Endothelial cell of umbilical vein (primary cell): Measurements from ENCODE around the gene XRCC1.

ENCODE experiments used
- CTCF ChIP-seq, 2 donors: IDR thresholded peaks; 1 replicate in 1 of 2; 2 replicates in 1 of 2; pipeline ENCODE4 v1.5.1; 2011; ENCODE audit warnings: low read length in 2 of 2, mild to moderate bottlenecking in 2 of 2, moderate library complexity in 2 of 2, control low read depth in 1 of 2, inconsistent platforms in 1 of 2, low read depth in 1 of 2; ENCODE audit not compliant: insufficient read depth in 1 of 2; ENCODE audit errors: extremely low read depth in 1 of 2
- EZH2 ChIP-seq: IDR thresholded peaks from 2 replicates; pipeline ENCODE4 v1.6.1; 2012; ENCODE audit warnings: borderline replicate concordance, low read depth, mild to moderate bottlenecking, moderate library complexity, low read length, inconsistent platforms; ENCODE audit not compliant: severe bottlenecking
- FOS ChIP-seq: IDR thresholded peaks from 2 replicates; pipeline ENCODE4 v1.6.1; 2011; ENCODE audit warnings: mild to moderate bottlenecking, low read length, moderate library complexity, borderline replicate concordance; ENCODE audit not compliant: insufficient read depth
- MAX ChIP-seq: IDR thresholded peaks from 2 replicates; pipeline ENCODE4 v1.6.1; 2011; ENCODE audit not compliant: insufficient read depth, insufficient read length
- MYC ChIP-seq: IDR thresholded peaks from one replicate; pipeline ENCODE4 v1.6.1; 2011; ENCODE audit warnings: mild to moderate bottlenecking, low read depth, low read length
- POLR2A ChIP-seq: IDR thresholded peaks from 2 replicates; pipeline ENCODE4 v1.6.1; 2012; ENCODE audit warnings: low read depth, mild to moderate bottlenecking, control low read depth, low read length
- POLR2AphosphoS5 ChIP-seq: IDR thresholded peaks from 2 replicates; pipeline ENCODE4 v1.6.1; 2012; ENCODE audit warnings: low read depth, mild to moderate bottlenecking, control low read depth, low read length, moderate library complexity; ENCODE audit not compliant: insufficient read depth

GRCh38 chr19:43589678-43590077, 14.4 kb upstream of the XRCC1 start:
- no peak for TF ChIP-seq POLR2A
- TF ChIP-seq CTCF (IDR thresholded peaks at IDR 0.05; ENCODE audit: extremely low read depth in 1 of 2, insufficient read depth in 1 of 2, low read depth in 1 of 2, low read length in 2 of 2), result no peak
- TF ChIP-seq MAX, result no peak
- TF ChIP-seq POLR2AphosphoS5, result no peak
- no peak for TF ChIP-seq EZH2
- TF ChIP-seq FOS, result no peak
- TF ChIP-seq MYC, result no peak
